ENCODE results near the gene LRCH1. TPM values are rescaled to one million over a fixed set of nuclear protein-coding genes. Genes with fewer than 3 reads are reported as not detected.
A peak's percentile ranks its signal among the peaks of the same experiment; 100 is the strongest.

Gene LRCH1
- total RNA-seq, 1 donor from 2014 or later: 13.1 TPM

DNA sequence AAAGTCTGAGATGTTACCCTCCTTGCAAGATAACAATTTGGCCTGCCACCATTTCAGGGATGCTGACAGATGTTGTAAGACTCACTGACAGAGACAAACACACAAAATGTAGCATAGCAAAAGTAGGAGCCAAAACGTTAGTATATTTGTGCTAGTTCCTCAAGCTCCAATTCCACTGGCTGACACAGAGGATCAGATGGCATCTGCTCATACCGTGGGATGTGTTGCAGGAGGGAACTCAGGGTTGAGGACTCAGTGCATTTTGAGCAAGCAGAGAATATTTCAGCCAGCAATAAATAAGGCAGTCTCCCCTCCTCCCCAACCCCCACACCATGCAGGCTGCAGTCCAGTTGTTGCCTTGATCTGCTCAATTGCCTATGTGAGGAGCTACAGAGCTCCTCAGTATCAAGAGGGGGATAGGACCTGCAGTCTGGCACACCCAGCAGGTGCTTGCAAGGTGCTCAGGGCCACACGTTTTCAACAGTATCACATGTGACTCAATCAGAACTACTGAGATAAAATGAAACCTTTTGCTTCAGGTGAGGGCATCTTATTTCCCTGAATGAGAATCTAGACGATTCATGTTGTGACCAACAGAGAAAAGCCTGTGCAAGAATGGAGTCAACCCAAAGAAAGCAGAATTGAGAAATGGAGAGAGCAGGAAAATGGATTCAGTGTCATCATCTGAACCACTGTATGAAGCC is 23.6 kb upstream of the LRCH1 start:
- Histone ChIP-seq H3K27me3 (ENCODE audit: low read depth) (no peaks in the 10 kb centered on the region), H3K36me3 (no peaks in the 10 kb centered on the region), H3K4me3 (no peak overlapping the region), H3K4me1 (peaks cover 6% of the 10 kb centered on the region), H3K9me3 (replicated peaks) (no peaks in the 10 kb centered on the region), H3K27ac (replicated peaks) (peak overlapping the region; percentile 65)
- intact Hi-C loops (cut with micrococcal nuclease): no loop called here
- TF ChIP-seq, protein P1, sequence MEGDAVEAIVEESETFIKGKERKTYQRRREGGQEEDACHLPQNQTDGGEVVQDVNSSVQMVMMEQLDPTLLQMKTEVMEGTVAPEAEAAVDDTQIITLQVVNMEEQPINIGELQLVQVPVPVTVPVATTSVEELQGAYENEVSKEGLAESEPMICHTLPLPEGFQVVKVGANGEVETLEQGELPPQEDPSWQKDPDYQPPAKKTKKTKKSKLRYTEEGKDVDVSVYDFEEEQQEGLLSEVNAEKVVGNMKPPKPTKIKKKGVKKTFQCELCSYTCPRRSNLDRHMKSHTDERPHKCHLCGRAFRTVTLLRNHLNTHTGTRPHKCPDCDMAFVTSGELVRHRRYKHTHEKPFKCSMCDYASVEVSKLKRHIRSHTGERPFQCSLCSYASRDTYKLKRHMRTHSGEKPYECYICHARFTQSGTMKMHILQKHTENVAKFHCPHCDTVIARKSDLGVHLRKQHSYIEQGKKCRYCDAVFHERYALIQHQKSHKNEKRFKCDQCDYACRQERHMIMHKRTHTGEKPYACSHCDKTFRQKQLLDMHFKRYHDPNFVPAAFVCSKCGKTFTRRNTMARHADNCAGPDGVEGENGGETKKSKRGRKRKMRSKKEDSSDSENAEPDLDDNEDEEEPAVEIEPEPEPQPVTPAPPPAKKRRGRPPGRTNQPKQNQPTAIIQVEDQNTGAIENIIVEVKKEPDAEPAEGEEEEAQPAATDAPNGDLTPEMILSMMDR (IDR thresholded peaks at IDR 0.05; ENCODE audit: borderline replicate concordance): no peak
- DNase-seq: no peak

- Histone ChIP-seq H3K4me3 (no peak overlapping the region), H3K36me3 (no peaks in the 10 kb centered on the region), H3K4me1 (peaks cover 6% of the 10 kb centered on the region), H3K9me3 (replicated peaks) (no peaks in the 10 kb centered on the region), H3K27me3 (ENCODE audit: low read depth) (no peaks in the 10 kb centered on the region), H3K27ac (replicated peaks) (peak overlapping the region; percentile 65)
- TF ChIP-seq, protein P1 (IDR thresholded peaks at IDR 0.05; ENCODE audit: borderline replicate concordance): no peak
- intact Hi-C loops (cut with micrococcal nuclease): no loop called here
- no peak for DNase-seq
Observed at GRCh38 chr13:46530084-46530935, 22.7 kb upstream of the LRCH1 start.

DNA sequence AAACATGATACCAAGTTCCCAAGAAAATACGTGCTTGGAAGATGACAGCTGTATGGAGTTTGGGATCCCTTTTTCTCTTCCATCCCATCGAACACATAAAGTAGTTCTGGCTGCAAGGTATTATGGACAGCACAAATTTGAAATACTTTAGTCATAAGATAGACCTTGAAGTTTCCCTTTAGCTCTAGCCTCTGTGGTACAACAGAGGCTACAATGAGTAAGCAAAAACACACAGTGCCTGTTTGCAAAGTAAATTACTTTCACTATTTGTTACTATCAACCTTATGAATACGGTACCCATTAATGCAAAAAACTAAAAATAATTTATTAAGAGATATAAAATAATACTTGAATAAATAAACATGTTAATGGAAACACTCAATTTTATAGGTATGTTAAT is 21.0 kb upstream of the LRCH1 start:
- TF ChIP-seq, protein P1 (IDR thresholded peaks at IDR 0.05; ENCODE audit: borderline replicate concordance): no peak
- H3K9me3 ChIP-seq (replicated peaks): no peaks in the 10 kb centered on the region
- no peak for DNase-seq
- H3K36me3 ChIP-seq: no peaks in the 10 kb centered on the region
- no peaks in the 10 kb centered on the region for H3K27me3 ChIP-seq (ENCODE audit: low read depth)
- H3K27ac ChIP-seq (replicated peaks): no peak overlapping the region
- intact Hi-C loops (cut with micrococcal nuclease): no loop called here
- H3K4me3 ChIP-seq: no peak overlapping the region
- peaks cover 6% of the 10 kb centered on the region for H3K4me1 ChIP-seq

GRCh38 chr13:46535002-46535401 is 18.0 kb upstream of the LRCH1 start:
- DNase-seq: no peak
- Histone ChIP-seq H3K27ac (replicated peaks) (no peak overlapping the region), H3K9me3 (replicated peaks) (no peaks in the 10 kb centered on the region)

DNA sequence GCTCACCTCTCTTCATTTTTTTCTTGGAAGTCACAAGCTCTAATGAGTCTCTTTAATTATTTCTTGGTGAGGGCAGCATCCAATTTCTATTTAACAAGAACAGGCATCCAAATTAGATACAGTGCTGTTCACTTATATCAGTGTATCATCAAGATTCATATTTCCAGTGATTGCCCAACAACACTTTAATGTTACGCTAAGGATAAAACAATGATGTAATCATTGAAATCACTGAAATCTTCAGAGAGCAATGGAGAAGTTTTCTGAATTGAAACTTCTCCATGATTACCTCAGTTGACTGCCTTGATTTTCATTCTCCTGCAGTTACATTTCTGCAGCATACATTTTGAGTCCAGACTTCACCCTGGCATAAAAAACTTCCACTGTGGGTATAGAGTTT is 17.1 kb upstream of the LRCH1 start:
- intact Hi-C loops (cut with micrococcal nuclease): no loop called here
- H3K36me3 ChIP-seq: no peaks in the 10 kb centered on the region
- no peaks in the 10 kb centered on the region for H3K4me1 ChIP-seq
- H3K9me3 ChIP-seq (replicated peaks): no peaks in the 10 kb centered on the region
- TF ChIP-seq, protein P1 (IDR thresholded peaks at IDR 0.05; ENCODE audit: borderline replicate concordance): no peak
- no peak overlapping the region for H3K4me3 ChIP-seq
- no peaks in the 10 kb centered on the region for H3K27me3 ChIP-seq (ENCODE audit: low read depth)
- DNase-seq: no peak
- no peak overlapping the region for H3K27ac ChIP-seq (replicated peaks)

More at GRCh38 chr13:46535002-46535401, 18.0 kb upstream of the LRCH1 start:
- TF ChIP-seq, protein P1 (IDR thresholded peaks at IDR 0.05; ENCODE audit: borderline replicate concordance): no peak
- Histone ChIP-seq H3K36me3 (no peaks in the 10 kb centered on the region), H3K4me1 (peaks cover 4% of the 10 kb centered on the region), H3K27me3 (ENCODE audit: low read depth) (no peaks in the 10 kb centered on the region), H3K4me3 (no peak overlapping the region)
- intact Hi-C loops (cut with micrococcal nuclease): no loop called here

Data from left ventricle myocardium inferior (tissue), 1 donor.